Measurements from ENCODE around the gene OR5K1. TPM values are rescaled to one million over a fixed set of nuclear protein-coding genes. Genes with fewer than 3 reads are reported as not detected.

The OR5K1 gene
- total and polyA plus RNA-seq, 4 donors = not detected

DNA sequence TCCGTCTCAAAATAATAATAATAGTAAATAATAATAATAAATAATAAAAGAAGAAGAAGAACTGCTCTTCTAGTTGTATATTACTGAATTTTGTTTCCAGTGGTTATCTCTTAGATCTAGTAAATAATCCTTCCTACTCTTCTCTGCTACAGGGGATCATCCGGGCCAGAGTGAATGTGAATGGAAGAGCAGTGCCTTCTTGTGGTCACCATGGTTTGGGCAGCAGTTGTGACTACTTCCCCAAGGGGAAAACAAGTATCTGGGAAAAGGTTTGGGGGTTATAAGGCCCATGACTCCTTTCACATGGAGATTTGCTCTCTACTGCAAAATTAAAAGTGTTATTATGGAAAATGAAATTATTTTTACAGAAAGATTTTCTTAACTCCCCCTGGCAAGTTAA is 5.5 kb upstream of the OR5K1 start:
- Histone ChIP-seq H3K27ac (ENCODE audit: low read depth, low read length) (no peak overlapping the region), H3K36me3 (ENCODE audit: control insufficient read depth, insufficient read depth, low read length) (no peaks in the 10 kb centered on the region), H3K4me3 (ENCODE audit: low read depth, low read length) (no peak overlapping the region), H3K4me1 (ENCODE audit: control insufficient read depth, insufficient read depth, low read length) (no peaks in the 10 kb centered on the region), H3K27me3 (ENCODE audit: control insufficient read depth, insufficient read depth, low read length) (no peaks in the 10 kb centered on the region), H3K9me3 (ENCODE audit: control insufficient read depth, insufficient read depth, low read length) (no peaks in the 10 kb centered on the region)
- no CpG with 5 or more reads among the region's 2 CpGs for WGBS (ENCODE audit: insufficient coverage)
- no peak for DNase-seq (ENCODE audit: low read depth in 4 of 6, low spot score in 6 of 6)

DNA sequence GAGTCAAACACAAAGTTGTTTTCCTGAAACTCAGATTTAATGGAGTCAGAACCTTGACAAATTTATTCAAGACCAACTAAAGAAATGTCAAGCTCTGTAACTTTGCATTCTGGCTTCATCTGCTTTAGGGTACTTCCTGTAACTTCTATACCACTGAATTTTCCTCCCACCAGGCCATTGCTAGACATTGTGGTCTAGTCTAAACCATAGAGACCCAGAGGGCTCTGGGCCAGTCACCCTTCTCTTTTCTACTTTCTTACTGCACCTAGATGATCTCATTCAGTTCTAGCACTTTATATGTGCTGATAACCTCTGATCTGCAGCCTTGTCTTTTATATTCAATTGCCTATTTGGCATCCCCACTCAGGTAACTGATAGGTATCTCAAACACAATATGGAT is 2.8 kb upstream of the OR5K1 start:
- H3K36me3 ChIP-seq (ENCODE audit: control insufficient read depth, insufficient read depth, low read length) = no peaks in the 10 kb centered on the region

DNA sequence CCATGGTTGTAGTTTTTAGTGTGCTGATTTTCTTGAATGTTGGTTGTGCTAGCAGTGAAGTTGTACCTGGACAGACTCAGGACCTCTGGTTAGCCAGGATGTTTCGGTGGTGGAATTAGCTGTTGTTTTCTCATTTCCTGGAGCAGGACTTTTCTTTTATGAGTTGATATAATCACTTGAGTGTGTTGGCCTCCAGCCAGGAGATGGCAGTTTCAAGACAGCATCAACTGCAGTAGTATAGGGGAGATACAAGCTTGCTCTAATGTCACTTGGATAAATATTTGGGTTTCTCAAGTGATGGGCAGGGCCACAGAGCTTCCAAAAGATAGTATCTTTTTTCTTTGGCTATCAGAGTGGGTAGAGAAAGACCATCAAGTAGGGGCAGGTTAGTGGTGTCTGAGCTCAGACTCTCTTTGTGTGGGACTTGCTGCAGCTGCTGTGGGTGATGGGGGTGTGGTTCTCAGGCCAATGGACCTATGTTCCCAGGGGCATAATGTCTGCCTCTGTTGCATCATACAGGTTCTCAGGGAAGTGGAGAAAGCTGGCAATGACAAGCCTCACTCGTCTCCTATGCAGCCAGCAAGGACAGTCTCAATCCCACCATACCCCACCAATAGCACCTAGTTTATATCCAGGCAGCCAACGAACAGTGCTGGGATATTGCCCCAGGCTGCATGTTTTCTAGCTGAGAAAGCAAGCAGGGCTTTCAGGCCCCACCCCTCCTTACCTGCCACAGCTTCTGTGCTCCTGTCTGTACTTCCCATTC is 19.9 kb downstream of the OR5K1 start:
- Histone ChIP-seq H3K27ac (ENCODE audit: low read depth, low read length) (no peak overlapping the region), H3K9me3 (ENCODE audit: control insufficient read depth, insufficient read depth, low read length) (no peaks in the 10 kb centered on the region), H3K4me1 (ENCODE audit: control insufficient read depth, insufficient read depth, low read length) (no peaks in the 10 kb centered on the region), H3K4me3 (ENCODE audit: low read depth, low read length) (no peak overlapping the region), H3K36me3 (ENCODE audit: control insufficient read depth, insufficient read depth, low read length) (no peaks in the 10 kb centered on the region), H3K27me3 (ENCODE audit: control insufficient read depth, insufficient read depth, low read length) (no peaks in the 10 kb centered on the region)
- WGBS (ENCODE audit: insufficient coverage) = 67% methylated on average over 3 of the region's 3 CpGs
- DNase-seq (ENCODE audit: low read depth in 4 of 6, low spot score in 6 of 6) = no peak

More for the DNA sequence above, 2.8 kb upstream of the OR5K1 start:
- DNase-seq (ENCODE audit: low read depth in 4 of 6, low spot score in 6 of 6) = no peak
- Histone ChIP-seq H3K4me1 (ENCODE audit: control insufficient read depth, insufficient read depth, low read length) (no peaks in the 10 kb centered on the region), H3K27ac (ENCODE audit: low read depth, low read length) (no peak overlapping the region), H3K27me3 (ENCODE audit: control insufficient read depth, insufficient read depth, low read length) (no peaks in the 10 kb centered on the region), H3K4me3 (ENCODE audit: low read depth, low read length) (no peak overlapping the region), H3K9me3 (ENCODE audit: control insufficient read depth, insufficient read depth, low read length) (no peaks in the 10 kb centered on the region)

DNA sequence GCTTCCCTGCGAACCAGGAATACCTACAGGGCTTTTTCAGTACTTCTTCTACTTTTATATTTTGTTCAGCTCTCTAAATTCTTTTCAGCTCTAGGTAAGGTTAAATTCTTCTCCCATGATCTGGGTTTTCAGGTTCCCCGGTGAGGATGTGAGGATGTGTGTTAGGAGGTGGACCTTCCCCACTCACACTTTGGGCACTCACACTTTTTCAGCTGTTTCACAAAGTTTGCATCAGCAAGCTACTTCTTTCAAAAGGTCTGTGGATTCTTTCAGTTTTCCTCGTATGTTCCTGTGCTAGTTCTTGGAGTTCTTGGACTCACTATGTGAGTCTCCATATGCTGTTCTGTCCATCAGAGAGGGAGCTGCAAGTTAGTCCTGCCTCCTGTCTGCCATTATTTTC is 20.6 kb downstream of the OR5K1 start:
- no peak overlapping the region for H3K4me3 ChIP-seq (ENCODE audit: low read depth, low read length)
- no peak overlapping the region for H3K27ac ChIP-seq (ENCODE audit: low read depth, low read length)
- no peaks in the 10 kb centered on the region for H3K4me1 ChIP-seq (ENCODE audit: control insufficient read depth, insufficient read depth, low read length)
- DNase-seq (ENCODE audit: low read depth in 4 of 6, low spot score in 6 of 6) = no peak
- no CpG with 5 or more reads among the region's 3 CpGs for WGBS (ENCODE audit: insufficient coverage)
- no peaks in the 10 kb centered on the region for H3K27me3 ChIP-seq (ENCODE audit: control insufficient read depth, insufficient read depth, low read length)
- no peaks in the 10 kb centered on the region for H3K9me3 ChIP-seq (ENCODE audit: control insufficient read depth, insufficient read depth, low read length)
- no peaks in the 10 kb centered on the region for H3K36me3 ChIP-seq (ENCODE audit: control insufficient read depth, insufficient read depth, low read length)

DNA sequence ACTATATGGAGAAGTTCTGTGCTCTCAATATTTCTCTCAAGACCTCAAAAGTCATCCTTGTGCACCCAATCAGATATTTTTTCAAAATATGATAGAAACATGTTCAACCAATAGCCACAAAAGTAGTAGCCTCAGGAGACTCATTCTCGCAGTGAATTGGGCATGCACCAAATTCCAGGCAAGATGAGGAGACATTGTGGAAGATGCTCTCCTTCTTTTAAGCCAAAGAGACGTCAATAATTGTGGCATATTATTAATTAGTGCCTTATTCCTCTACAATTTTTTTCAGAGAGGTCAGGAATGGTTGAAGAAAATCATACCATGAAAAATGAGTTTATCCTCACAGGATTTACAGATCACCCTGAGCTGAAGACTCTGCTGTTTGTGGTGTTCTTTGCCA is 34.4 kb downstream of the OR5K1 start, which contains the start of gene OR5K2:
TSS of gene OR5K2 (plus strand) at position 301 of the 400 bp plus-strand sequence. CDS start at position 301, 0 bp downstream.
- no peaks in the 10 kb centered on the region for H3K36me3 ChIP-seq (ENCODE audit: control insufficient read depth, insufficient read depth, low read length)
- no peak for DNase-seq (ENCODE audit: low read depth in 4 of 6, low spot score in 6 of 6)
- H3K9me3 ChIP-seq (ENCODE audit: control insufficient read depth, insufficient read depth, low read length) = no peaks in the 10 kb centered on the region
- no peaks in the 10 kb centered on the region for H3K27me3 ChIP-seq (ENCODE audit: control insufficient read depth, insufficient read depth, low read length)
- WGBS (ENCODE audit: insufficient coverage) = no CpG with 5 or more reads among the region's 2 CpGs
- no peaks in the 10 kb centered on the region for H3K4me1 ChIP-seq (ENCODE audit: control insufficient read depth, insufficient read depth, low read length)
- H3K27ac ChIP-seq (ENCODE audit: low read depth, low read length) = no peak within 1 kb of the TSS
- H3K4me3 ChIP-seq (ENCODE audit: low read depth, low read length) = no peak within 1 kb of the TSS

DNA sequence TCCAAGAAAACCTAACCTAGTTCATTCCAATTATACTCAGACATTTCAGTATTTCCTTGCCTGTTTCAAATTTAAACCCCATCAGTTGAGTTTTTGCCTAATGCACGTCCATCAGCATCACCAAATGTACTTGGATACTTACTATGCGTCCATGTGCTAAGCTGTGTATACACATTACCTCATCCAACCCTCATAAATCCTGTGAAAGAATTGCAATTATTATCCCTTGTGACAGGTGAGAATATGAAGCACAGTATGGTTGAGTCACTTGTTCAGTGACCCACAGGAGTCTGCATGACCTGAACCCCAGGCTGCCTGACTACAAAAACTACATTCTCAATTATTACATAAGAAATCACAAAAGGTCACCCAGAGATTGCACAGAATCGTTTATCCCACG is 37.0 kb downstream of the OR5K1 start:
- 100% methylated on average over 1 of the region's 4 CpGs for WGBS (ENCODE audit: insufficient coverage)
- Histone ChIP-seq H3K9me3 (ENCODE audit: control insufficient read depth, insufficient read depth, low read length) (no peaks in the 10 kb centered on the region), H3K4me1 (ENCODE audit: control insufficient read depth, insufficient read depth, low read length) (no peaks in the 10 kb centered on the region), H3K27me3 (ENCODE audit: control insufficient read depth, insufficient read depth, low read length) (no peaks in the 10 kb centered on the region), H3K27ac (ENCODE audit: low read depth, low read length) (no peak overlapping the region), H3K4me3 (ENCODE audit: low read depth, low read length) (no peak overlapping the region), H3K36me3 (ENCODE audit: control insufficient read depth, insufficient read depth, low read length) (no peaks in the 10 kb centered on the region)
- no peak for DNase-seq (ENCODE audit: low read depth in 4 of 6, low spot score in 6 of 6)

DNA sequence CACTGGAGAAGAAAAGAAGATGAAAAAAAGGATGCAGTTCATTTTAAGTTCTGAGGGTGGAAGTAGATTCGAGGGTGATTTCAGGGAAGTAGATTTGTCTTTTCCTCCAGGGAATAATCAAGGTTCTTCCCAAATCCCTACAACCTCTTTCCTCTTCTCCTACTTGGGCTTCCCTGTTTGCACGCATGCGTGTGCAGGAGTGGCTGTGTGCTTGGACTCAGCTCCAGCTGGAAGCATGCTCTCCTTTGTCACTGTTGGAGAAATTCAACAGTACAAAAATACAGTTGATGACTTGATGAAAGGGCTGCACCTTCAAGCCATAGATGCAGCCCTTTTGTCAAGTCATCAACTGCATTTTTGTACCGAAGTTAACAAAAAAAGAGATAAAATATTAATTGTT is 38.3 kb downstream of the OR5K1 start:
- DNase-seq (ENCODE audit: low read depth in 4 of 6, low spot score in 6 of 6) = no peak

DNA sequence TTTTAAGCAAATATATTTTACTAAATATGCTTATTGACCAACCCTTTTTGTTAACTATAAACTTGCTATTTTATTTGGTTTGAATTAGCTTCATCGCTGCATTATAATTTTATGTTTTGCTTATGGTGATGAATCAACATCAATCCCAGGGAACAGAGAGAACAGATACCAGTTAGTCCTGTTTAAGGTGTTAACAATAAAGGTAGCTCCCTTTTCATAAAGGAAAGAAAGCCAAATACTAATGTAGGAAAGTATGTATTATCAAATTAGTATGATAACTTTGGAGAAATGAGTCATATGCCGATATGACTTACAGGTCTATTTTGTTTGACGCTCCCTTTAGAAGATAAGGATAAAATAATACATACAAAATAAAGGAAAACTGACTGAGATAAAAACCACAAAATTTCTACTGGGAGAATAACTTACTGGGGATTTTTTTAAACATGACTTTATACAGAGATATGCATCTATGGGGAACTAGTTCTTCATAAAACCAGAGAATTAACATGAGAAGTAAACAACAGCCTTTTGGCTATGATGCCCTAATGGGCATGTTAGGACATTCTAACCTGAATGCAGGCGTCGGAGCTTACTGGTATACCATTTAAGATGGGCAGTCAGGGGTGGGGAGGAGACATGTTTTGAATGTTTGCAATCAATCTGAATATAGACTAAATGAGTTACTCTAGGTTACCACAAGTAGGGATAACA is 39.0 kb downstream of the OR5K1 start:
- no peaks in the 10 kb centered on the region for H3K9me3 ChIP-seq (ENCODE audit: control insufficient read depth, insufficient read depth, low read length)

More for the DNA sequence above, 38.3 kb downstream of the OR5K1 start:
- H3K27me3 ChIP-seq (ENCODE audit: control insufficient read depth, insufficient read depth, low read length) = no peaks in the 10 kb centered on the region
- no peaks in the 10 kb centered on the region for H3K9me3 ChIP-seq (ENCODE audit: control insufficient read depth, insufficient read depth, low read length)
- no peak overlapping the region for H3K27ac ChIP-seq (ENCODE audit: low read depth, low read length)
- no peaks in the 10 kb centered on the region for H3K36me3 ChIP-seq (ENCODE audit: control insufficient read depth, insufficient read depth, low read length)
- WGBS (ENCODE audit: insufficient coverage) = no CpG with 5 or more reads among the region's 4 CpGs
- no peak overlapping the region for H3K4me3 ChIP-seq (ENCODE audit: low read depth, low read length)
- H3K4me1 ChIP-seq (ENCODE audit: control insufficient read depth, insufficient read depth, low read length) = no peaks in the 10 kb centered on the region

DNA sequence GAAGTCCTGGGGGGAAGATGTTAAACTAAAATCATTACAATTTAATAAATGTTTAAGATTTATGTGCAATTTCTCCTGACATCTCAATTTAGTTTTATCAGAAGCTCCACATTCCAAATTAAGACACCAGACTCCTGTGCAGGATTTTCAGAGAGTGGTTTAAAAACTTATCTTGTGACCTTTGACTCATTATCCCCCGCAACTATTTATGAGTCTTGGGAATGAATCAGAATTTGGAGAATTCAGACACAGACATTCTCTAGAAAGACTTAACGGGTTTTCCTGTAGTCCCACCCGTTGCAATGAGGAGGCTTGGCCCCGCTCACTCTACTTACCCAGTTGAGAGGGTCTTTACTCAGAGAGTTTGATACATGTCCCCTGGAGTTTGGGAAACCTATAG is 41.5 kb downstream of the OR5K1 start:
- DNase-seq (ENCODE audit: low read depth in 4 of 6, low spot score in 6 of 6) = no peak
- H3K9me3 ChIP-seq (ENCODE audit: control insufficient read depth, insufficient read depth, low read length) = no peaks in the 10 kb centered on the region
- no CpG with 5 or more reads among the region's 4 CpGs for WGBS (ENCODE audit: insufficient coverage)
- no peaks in the 10 kb centered on the region for H3K4me1 ChIP-seq (ENCODE audit: control insufficient read depth, insufficient read depth, low read length)
- no peaks in the 10 kb centered on the region for H3K36me3 ChIP-seq (ENCODE audit: control insufficient read depth, insufficient read depth, low read length)
- H3K4me3 ChIP-seq (ENCODE audit: low read depth, low read length) = no peak overlapping the region
- no peak overlapping the region for H3K27ac ChIP-seq (ENCODE audit: low read depth, low read length)
- no peaks in the 10 kb centered on the region for H3K27me3 ChIP-seq (ENCODE audit: control insufficient read depth, insufficient read depth, low read length)

More for the DNA sequence above, 39.0 kb downstream of the OR5K1 start:
- Histone ChIP-seq H3K27me3 (ENCODE audit: control insufficient read depth, insufficient read depth, low read length) (no peaks in the 10 kb centered on the region), H3K36me3 (ENCODE audit: control insufficient read depth, insufficient read depth, low read length) (no peaks in the 10 kb centered on the region), H3K4me3 (ENCODE audit: low read depth, low read length) (no peak overlapping the region), H3K4me1 (ENCODE audit: control insufficient read depth, insufficient read depth, low read length) (no peaks in the 10 kb centered on the region), H3K27ac (ENCODE audit: low read depth, low read length) (no peak overlapping the region)
- WGBS (ENCODE audit: insufficient coverage) = 100% methylated on average over 2 of the region's 5 CpGs
- no peak for DNase-seq (ENCODE audit: low read depth in 4 of 6, low spot score in 6 of 6)

DNA sequence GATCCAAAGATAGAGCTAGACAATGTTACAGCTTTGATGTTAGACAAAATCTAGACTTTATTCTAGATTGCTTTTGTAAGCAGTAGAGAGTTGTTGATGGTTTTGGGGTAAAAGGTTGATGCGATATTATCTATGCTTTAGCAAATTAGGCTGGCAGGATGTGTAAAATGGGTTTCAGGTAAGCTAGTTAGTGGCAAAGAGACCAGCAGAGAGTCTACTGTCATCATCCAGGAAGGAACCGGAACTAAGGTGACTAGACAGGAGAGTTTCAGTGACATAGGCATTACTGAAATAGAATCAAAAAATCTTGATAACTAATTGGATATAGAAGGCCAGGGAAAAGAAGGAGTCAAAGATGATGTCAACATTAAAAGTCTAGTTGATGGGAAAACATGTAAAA is 45.6 kb downstream of the OR5K1 start:
- Histone ChIP-seq H3K27ac (ENCODE audit: low read depth, low read length) (no peak overlapping the region), H3K4me3 (ENCODE audit: low read depth, low read length) (no peak overlapping the region), H3K9me3 (ENCODE audit: control insufficient read depth, insufficient read depth, low read length) (no peaks in the 10 kb centered on the region), H3K27me3 (ENCODE audit: control insufficient read depth, insufficient read depth, low read length) (no peaks in the 10 kb centered on the region), H3K36me3 (ENCODE audit: control insufficient read depth, insufficient read depth, low read length) (no peaks in the 10 kb centered on the region), H3K4me1 (ENCODE audit: control insufficient read depth, insufficient read depth, low read length) (no peaks in the 10 kb centered on the region)
- 100% methylated on average over 2 of the region's 2 CpGs for WGBS (ENCODE audit: insufficient coverage)
- no peak for DNase-seq (ENCODE audit: low read depth in 4 of 6, low spot score in 6 of 6)

Measured in spinal cord (tissue), 10 donors.